Body of pancreas (tissue), 4 donors: Measurements from ENCODE around the gene MYRIP.

ENCODE experiments used
- CTCF ChIP-seq, 7 experiments: fragments of 450-650 bp in 4 of 7; fragments of 200-600 bp in 3 of 7; sonication (generic) in 3 of 7; IDR thresholded peaks; one replicate each; pipeline ENCODE4 v1.5.1; 2016 to 2019; ENCODE audit warnings: antibody characterized with exemption in 7 of 7
- POLR2A ChIP-seq, 3 donors: fragments of 450-650 bp; IDR thresholded peaks; one replicate each; pipeline ENCODE4 v1.6.1; 2016; ENCODE audit warnings: antibody characterized with exemption in 3 of 3, mild to moderate bottlenecking in 2 of 3

GRCh38 chr3:40232626-40233025 is 423.2 kb downstream of the MYRIP start:
- TF ChIP-seq CTCF (IDR thresholded peaks at IDR 0.05) (no peak), POLR2A (IDR thresholded peaks at IDR 0.05) (no peak)
